SK-N-SH (cell line): ENCODE data around the gene HSD17B4. TPM values are rescaled to one million over a fixed set of nuclear protein-coding genes. Genes with fewer than 3 reads are reported as not detected.

Experiments used
- CTCF ChIA-PET: fragments of 300-600, 350-600 bp; formaldehyde crosslinking; extraction: SDS; loops from one replicate; lab custom pipeline; 2021; lab: Yijun Ruan, JAX
- POLR2A ChIA-PET: fragments of 350-600 bp; sonication (Branson Sonifier 250); formaldehyde crosslinking; extraction: SDS; loops from one replicate; lab custom pipeline; 2020; ENCODE audit warnings: antibody characterized with exemption, inconsistent platforms; lab: Yijun Ruan, JAX
- DNase-seq: peaks from one replicate; pipeline ENCODE4 v3.0.0; 2012
- H2AFZ ChIP-seq: fragments of 200-600 bp; sonication (generic); 2 replicates; pipeline ENCODE4 v1.8.1; 2016; ENCODE audit warnings: antibody characterized with exemption, mild to moderate bottlenecking, low read depth
- H3F3A ChIP-seq: fragments of 200-600 bp; sonication (generic); replicated peaks from 2 replicates; pipeline ENCODE3; 2016; ENCODE audit warnings: antibody characterized with exemption, mild to moderate bottlenecking; ENCODE audit not compliant: insufficient read depth
- H3K27ac ChIP-seq, 2 experiments: fragments of 200-500 bp in 1 of 2; fragments of 200-600 bp in 1 of 2; sonication (Bioruptor generic) in 1 of 2; sonication (generic), shearing (Covaris generic) in 1 of 2; 2 replicates each; pipeline versions ENCODE4 v1.5.1 to v1.6.1; 2014 to 2016; ENCODE audit warnings: low read depth in 2 of 2, inconsistent platforms in 1 of 2, low read length in 1 of 2, mild to moderate bottlenecking in 1 of 2, mixed read lengths in 1 of 2
- H3K27me3 ChIP-seq: fragments of 200-600 bp; sonication (generic), shearing (Covaris generic); 2 replicates; pipeline ENCODE4 v1.6.1; 2016; ENCODE audit warnings: mixed run types; ENCODE audit not compliant: insufficient read depth
- H3K36me3 ChIP-seq, 2 experiments: fragments of 200-500 bp in 1 of 2; fragments of 200-600 bp in 1 of 2; sonication (Bioruptor generic) in 1 of 2; sonication (generic) in 1 of 2; replicated peaks in 1 of 2; 2 replicates each; pipeline versions ENCODE3 to v1.5.1; 2014 to 2016; ENCODE audit warnings: low read length in 1 of 2, mild to moderate bottlenecking in 1 of 2; ENCODE audit not compliant: insufficient read depth in 2 of 2, control insufficient read depth in 1 of 2
- H3K4me1 ChIP-seq, 2 experiments: fragments of 200-500 bp in 1 of 2; fragments of 200-600 bp in 1 of 2; sonication (Bioruptor generic) in 1 of 2; sonication (generic), shearing (Covaris generic) in 1 of 2; 2 replicates each; pipeline versions ENCODE4 v1.5.1 to v1.6.1; 2014 to 2016; ENCODE audit warnings: low read depth in 1 of 2, low read length in 1 of 2, mixed run types in 1 of 2; ENCODE audit not compliant: insufficient read depth in 2 of 2, control insufficient read depth in 1 of 2
- H3K4me2 ChIP-seq: fragments of 200-600 bp; sonication (generic), shearing (Covaris generic); 2 replicates; pipeline ENCODE4 v1.6.1; 2017; ENCODE audit warnings: mixed run types
- H3K4me3 ChIP-seq, 2 experiments: fragments of 200-500 bp in 1 of 2; fragments of 200-600 bp in 1 of 2; sonication (Bioruptor generic) in 1 of 2; sonication (generic), shearing (Covaris generic) in 1 of 2; 2 replicates each; pipeline versions ENCODE4 v1.5.1 to v1.8.1; 2014 to 2016; ENCODE audit warnings: low read depth in 2 of 2, inconsistent platforms in 1 of 2, low read length in 1 of 2, mild to moderate bottlenecking in 1 of 2, mixed read lengths in 1 of 2, moderate library complexity in 1 of 2
- H3K79me2 ChIP-seq: fragments of 200-600 bp; sonication (generic); 2 replicates; pipeline ENCODE4 v1.8.1; 2017; ENCODE audit warnings: mild to moderate bottlenecking; ENCODE audit not compliant: insufficient read depth
- H3K9ac ChIP-seq: fragments of 200-600 bp; sonication (generic); 2 replicates; pipeline ENCODE4 v1.6.1; 2017; ENCODE audit warnings: mixed run types
- H3K9me2 ChIP-seq: fragments of 200-600 bp; sonication (generic); 2 replicates; pipeline ENCODE4 v1.6.1; 2017; ENCODE audit warnings: mixed run types
- H3K9me3 ChIP-seq: fragments of 200-600 bp; sonication (generic); 2 replicates; pipeline ENCODE4 v1.6.1; 2017; ENCODE audit warnings: mixed run types, mild to moderate bottlenecking, moderate library complexity
- H4K20me1 ChIP-seq: fragments of 200-600 bp; sonication (generic); 2 replicates; pipeline ENCODE4 v1.6.1; 2017; ENCODE audit warnings: mild to moderate bottlenecking, mixed run types; ENCODE audit not compliant: insufficient read depth
- FOSL2 ChIP-seq: IDR thresholded peaks from 2 replicates; pipeline ENCODE4 v1.4.0; 2012; ENCODE audit warnings: low read depth, mild to moderate bottlenecking, moderate library complexity, borderline replicate concordance
- FOXM1 ChIP-seq: IDR thresholded peaks from 2 replicates; pipeline ENCODE4 v1.4.0; 2012; ENCODE audit warnings: low read depth, mild to moderate bottlenecking
- NFIC ChIP-seq: IDR thresholded peaks from 2 replicates; pipeline ENCODE4 v1.4.0; 2012; ENCODE audit warnings: borderline replicate concordance
- RCOR1 ChIP-seq: fragments of 150-350 bp; IDR thresholded peaks from 2 replicates; pipeline ENCODE4 v1.6.1; 2017; ENCODE audit warnings: antibody characterized with exemption, low read length
- SIN3A ChIP-seq: IDR thresholded peaks from 2 replicates; pipeline ENCODE4 v1.6.1; 2012; ENCODE audit warnings: low read depth, mild to moderate bottlenecking, low read length, moderate library complexity, borderline replicate concordance
- TAF1 ChIP-seq: IDR thresholded peaks from 2 replicates; pipeline ENCODE4 v1.6.1; 2012; ENCODE audit warnings: low read depth, mild to moderate bottlenecking, low read length, moderate library complexity, borderline replicate concordance
- TCF12 ChIP-seq: IDR thresholded peaks from 2 replicates; pipeline ENCODE4 v1.4.0; 2012
- TEAD4 ChIP-seq: IDR thresholded peaks from 2 replicates; pipeline ENCODE4 v1.4.0; 2012; ENCODE audit warnings: mild to moderate bottlenecking, borderline replicate concordance; ENCODE audit not compliant: insufficient read depth
- WGBS: methylation state at CpG from one replicate; pipeline ENCODE4 v1.1.6; 2017; ENCODE audit warnings: low lambda C conversion rate; 5-methylcytosine and 5-hydroxymethylcytosine counted together
- polyA plus RNA-seq, 3 experiments: library from polyadenylated mRNA; depleted of rRNA; stranded (reverse); fragments of >200 nt; gene quantifications; 2 replicates each; pipeline ENCODE4 v1.2.3, GENCODE V29; 2012
- TF ChIP-seq, protein P1 (sequence below): fragments of 200-600 bp; sonication (generic); IDR thresholded peaks from 2 replicates; pipeline ENCODE4 v1.6.1; 2017; ENCODE audit warnings: antibody characterized with exemption, mild to moderate bottlenecking, moderate library complexity
- TF ChIP-seq, protein P2 (sequence below): IDR thresholded peaks from 2 replicates; pipeline ENCODE4 v1.4.0; 2012; ENCODE audit warnings: low read depth, borderline replicate concordance
- TF ChIP-seq, protein P3 (sequence below): IDR thresholded peaks from 2 replicates; pipeline ENCODE4 v1.6.1; 2012; ENCODE audit warnings: mild to moderate bottlenecking, low read depth, low read length, moderate library complexity

The HSD17B4 gene
- polyA plus RNA-seq, 1 of the 3 experiments (the other 2 are of a cell fraction): 119 TPM

DNA sequence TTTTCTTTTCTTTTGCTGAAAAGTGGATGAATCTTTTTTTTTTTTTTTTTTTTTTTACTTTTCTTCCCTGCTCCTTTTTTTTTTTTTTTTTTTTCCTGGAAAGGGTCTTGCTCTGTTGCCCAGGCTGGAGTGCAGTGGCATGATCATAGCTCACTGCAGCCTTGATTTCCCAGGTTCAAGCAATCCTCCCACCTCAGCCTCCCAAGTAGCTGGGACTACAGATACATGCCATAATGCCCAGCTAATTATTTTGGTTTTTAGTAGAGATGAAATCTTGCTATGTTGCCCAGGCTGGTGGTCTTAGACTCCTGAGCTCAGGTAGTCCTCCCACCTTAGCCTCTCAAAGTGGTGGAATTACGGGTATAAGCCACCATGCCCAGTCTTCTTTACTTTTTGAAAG is 20.9 kb downstream of the HSD17B4 start:
- CTCF ChIA-PET: no interaction called here

More for the DNA sequence above, 20.9 kb downstream of the HSD17B4 start:
- Histone ChIP-seq H3K9me2 (no peaks in the 10 kb centered on the region), H3F3A (peaks cover 4% of the 10 kb centered on the region), H3K9ac (no peak overlapping the region), H3K79me2 (peaks cover 11% of the 10 kb centered on the region; the same call in 1 of the 2 replicates), H2AFZ (no peak overlapping the region), H3K36me3 (peaks cover 37 to 50% of the 10 kb centered on the region in 2 experiments), H3K4me3 (no peak overlapping the region), H3K27ac (no peak overlapping the region), H3K4me2 (no peak overlapping the region), H3K4me1 (no peaks in the 10 kb centered on the region), H3K9me3 (peaks cover 9% of the 10 kb centered on the region; the same call in 1 of the 2 replicates), H3K27me3 (no peaks in the 10 kb centered on the region), H4K20me1 (no peaks in the 10 kb centered on the region)
- 89% methylated on average over 1 of the region's 1 CpG for WGBS
- DNase-seq: no peak
- TF ChIP-seq, protein P1, sequence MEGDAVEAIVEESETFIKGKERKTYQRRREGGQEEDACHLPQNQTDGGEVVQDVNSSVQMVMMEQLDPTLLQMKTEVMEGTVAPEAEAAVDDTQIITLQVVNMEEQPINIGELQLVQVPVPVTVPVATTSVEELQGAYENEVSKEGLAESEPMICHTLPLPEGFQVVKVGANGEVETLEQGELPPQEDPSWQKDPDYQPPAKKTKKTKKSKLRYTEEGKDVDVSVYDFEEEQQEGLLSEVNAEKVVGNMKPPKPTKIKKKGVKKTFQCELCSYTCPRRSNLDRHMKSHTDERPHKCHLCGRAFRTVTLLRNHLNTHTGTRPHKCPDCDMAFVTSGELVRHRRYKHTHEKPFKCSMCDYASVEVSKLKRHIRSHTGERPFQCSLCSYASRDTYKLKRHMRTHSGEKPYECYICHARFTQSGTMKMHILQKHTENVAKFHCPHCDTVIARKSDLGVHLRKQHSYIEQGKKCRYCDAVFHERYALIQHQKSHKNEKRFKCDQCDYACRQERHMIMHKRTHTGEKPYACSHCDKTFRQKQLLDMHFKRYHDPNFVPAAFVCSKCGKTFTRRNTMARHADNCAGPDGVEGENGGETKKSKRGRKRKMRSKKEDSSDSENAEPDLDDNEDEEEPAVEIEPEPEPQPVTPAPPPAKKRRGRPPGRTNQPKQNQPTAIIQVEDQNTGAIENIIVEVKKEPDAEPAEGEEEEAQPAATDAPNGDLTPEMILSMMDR: no peak
- no peak for TF ChIP-seq TEAD4
- TF ChIP-seq TAF1: no peak
- no peak for TF ChIP-seq SIN3A
- TF ChIP-seq, protein P2, sequence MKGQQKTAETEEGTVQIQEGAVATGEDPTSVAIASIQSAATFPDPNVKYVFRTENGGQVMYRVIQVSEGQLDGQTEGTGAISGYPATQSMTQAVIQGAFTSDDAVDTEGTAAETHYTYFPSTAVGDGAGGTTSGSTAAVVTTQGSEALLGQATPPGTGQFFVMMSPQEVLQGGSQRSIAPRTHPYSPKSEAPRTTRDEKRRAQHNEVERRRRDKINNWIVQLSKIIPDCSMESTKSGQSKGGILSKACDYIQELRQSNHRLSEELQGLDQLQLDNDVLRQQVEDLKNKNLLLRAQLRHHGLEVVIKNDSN: no peak
- TF ChIP-seq RCOR1: no peak
- TF ChIP-seq, protein P3, sequence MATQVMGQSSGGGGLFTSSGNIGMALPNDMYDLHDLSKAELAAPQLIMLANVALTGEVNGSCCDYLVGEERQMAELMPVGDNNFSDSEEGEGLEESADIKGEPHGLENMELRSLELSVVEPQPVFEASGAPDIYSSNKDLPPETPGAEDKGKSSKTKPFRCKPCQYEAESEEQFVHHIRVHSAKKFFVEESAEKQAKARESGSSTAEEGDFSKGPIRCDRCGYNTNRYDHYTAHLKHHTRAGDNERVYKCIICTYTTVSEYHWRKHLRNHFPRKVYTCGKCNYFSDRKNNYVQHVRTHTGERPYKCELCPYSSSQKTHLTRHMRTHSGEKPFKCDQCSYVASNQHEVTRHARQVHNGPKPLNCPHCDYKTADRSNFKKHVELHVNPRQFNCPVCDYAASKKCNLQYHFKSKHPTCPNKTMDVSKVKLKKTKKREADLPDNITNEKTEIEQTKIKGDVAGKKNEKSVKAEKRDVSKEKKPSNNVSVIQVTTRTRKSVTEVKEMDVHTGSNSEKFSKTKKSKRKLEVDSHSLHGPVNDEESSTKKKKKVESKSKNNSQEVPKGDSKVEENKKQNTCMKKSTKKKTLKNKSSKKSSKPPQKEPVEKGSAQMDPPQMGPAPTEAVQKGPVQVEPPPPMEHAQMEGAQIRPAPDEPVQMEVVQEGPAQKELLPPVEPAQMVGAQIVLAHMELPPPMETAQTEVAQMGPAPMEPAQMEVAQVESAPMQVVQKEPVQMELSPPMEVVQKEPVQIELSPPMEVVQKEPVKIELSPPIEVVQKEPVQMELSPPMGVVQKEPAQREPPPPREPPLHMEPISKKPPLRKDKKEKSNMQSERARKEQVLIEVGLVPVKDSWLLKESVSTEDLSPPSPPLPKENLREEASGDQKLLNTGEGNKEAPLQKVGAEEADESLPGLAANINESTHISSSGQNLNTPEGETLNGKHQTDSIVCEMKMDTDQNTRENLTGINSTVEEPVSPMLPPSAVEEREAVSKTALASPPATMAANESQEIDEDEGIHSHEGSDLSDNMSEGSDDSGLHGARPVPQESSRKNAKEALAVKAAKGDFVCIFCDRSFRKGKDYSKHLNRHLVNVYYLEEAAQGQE: no peak
- TF ChIP-seq NFIC: no peak
- no peak for TF ChIP-seq TCF12
- no peak for TF ChIP-seq FOSL2
- no peak for TF ChIP-seq FOXM1
- POLR2A ChIA-PET: no interaction called here
